GM12864 (cell line): ENCODE results near the gene FIGLA.

ENCODE experiments used
- DNase-seq: peaks from one replicate; pipeline ENCODE4 v3.0.0-alpha.2; 2011; ENCODE audit warnings: low read depth
- H3K4me3 ChIP-seq: 2 replicates; pipeline ENCODE4 v1.5.1; 2011; ENCODE audit warnings: mild to moderate bottlenecking, low read depth, low read length, control low read depth
- TF ChIP-seq, protein P1 (sequence below): IDR thresholded peaks from 2 replicates; pipeline ENCODE4 v1.5.1; 2011; ENCODE audit warnings: low read depth, mild to moderate bottlenecking, moderate library complexity, low read length, control low read depth, inconsistent platforms; ENCODE audit errors: missing control alignments

The FIGLA gene

DNA sequence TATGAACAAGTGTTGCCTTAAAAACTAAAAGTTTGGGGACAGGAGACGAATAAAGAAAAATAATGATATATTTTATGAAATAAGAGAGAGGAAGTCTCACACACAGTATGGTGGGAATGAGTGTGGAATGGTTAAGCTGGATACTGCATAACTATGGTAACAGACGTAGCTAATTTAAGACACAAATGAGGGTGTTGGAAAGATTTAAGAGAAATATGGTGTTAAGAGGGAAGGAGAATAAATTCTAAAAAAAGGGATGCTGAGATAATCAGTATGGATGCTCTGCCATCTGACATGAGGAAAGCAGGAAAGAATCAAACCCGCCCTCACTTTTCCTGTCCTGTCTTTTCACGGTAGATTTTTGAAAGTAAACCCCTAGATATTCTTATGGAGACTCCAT lies 33.1 kb downstream of the FIGLA start:
- H3K4me3 ChIP-seq = no peak overlapping the region

GRCh38 chr2:70756128-70756527 lies 34.3 kb downstream of the FIGLA start:
- DNase-seq = no peak
- TF ChIP-seq, protein P1, sequence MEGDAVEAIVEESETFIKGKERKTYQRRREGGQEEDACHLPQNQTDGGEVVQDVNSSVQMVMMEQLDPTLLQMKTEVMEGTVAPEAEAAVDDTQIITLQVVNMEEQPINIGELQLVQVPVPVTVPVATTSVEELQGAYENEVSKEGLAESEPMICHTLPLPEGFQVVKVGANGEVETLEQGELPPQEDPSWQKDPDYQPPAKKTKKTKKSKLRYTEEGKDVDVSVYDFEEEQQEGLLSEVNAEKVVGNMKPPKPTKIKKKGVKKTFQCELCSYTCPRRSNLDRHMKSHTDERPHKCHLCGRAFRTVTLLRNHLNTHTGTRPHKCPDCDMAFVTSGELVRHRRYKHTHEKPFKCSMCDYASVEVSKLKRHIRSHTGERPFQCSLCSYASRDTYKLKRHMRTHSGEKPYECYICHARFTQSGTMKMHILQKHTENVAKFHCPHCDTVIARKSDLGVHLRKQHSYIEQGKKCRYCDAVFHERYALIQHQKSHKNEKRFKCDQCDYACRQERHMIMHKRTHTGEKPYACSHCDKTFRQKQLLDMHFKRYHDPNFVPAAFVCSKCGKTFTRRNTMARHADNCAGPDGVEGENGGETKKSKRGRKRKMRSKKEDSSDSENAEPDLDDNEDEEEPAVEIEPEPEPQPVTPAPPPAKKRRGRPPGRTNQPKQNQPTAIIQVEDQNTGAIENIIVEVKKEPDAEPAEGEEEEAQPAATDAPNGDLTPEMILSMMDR = no peak
- H3K4me3 ChIP-seq = no peak overlapping the region

More for the DNA sequence above, 33.1 kb downstream of the FIGLA start:
- DNase-seq = no peak
- TF ChIP-seq, protein P1 = no peak

DNA sequence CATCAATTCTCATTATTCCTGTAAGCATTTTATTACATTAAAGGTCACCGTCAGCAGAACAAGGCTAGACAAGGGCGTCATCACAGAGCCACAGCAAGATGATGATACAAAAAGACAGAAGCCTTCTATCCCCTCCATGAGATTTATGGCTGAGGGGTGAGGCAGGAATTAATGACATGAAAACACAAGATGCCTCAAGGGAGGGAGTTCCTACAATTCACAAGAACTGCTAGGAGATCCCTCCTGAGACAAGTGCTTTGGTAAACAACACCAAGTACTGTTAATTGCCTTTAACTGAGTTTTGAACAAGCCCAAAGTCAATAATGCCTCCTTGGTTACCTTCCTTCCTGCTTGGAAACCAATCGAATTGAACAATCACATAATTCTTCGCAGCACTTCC lies 36.5 kb downstream of the FIGLA start:
- H3K4me3 ChIP-seq = no peak overlapping the region
- DNase-seq = no peak

GRCh38 chr2:70753031-70753430 lies 37.4 kb downstream of the FIGLA start:
- no peak for DNase-seq
- TF ChIP-seq, protein P1 = no peak
- H3K4me3 ChIP-seq = no peak overlapping the region

More for the DNA sequence above, 36.5 kb downstream of the FIGLA start:
- TF ChIP-seq, protein P1 = no peak

GRCh38 chr2:70752396-70752795 lies 38.0 kb downstream of the FIGLA start:
- TF ChIP-seq, protein P1 = no peak
- no peak for DNase-seq
- no peak overlapping the region for H3K4me3 ChIP-seq

GRCh38 chr2:70751881-70752280 lies 38.6 kb downstream of the FIGLA start:
- no peak for DNase-seq
- TF ChIP-seq, protein P1 = no peak
- H3K4me3 ChIP-seq = no peak overlapping the region

DNA sequence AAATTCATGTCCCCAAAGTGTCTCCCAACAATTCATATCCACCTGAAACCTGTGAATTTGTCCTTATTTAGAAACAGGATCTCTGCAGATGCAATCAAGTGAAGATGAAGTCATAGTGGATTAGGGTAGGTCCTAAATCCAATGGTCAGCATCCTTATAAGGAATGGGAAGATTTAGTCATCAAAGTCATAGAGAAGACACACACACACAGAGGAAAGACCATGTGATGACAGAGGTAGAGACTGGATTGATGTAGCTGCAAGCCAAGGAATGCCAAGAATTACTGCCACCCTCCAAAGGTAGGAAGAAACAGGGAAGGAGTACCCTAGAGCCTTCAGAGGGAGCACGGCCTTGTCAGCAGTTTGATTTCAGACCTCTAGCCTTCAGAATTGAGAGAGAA lies 40.1 kb downstream of the FIGLA start:
- TF ChIP-seq, protein P1 = no peak
- H3K4me3 ChIP-seq = no peak overlapping the region
- no peak for DNase-seq
